ENCODE data around the gene SLC6A6.

SLC6A6 gene

DNA sequence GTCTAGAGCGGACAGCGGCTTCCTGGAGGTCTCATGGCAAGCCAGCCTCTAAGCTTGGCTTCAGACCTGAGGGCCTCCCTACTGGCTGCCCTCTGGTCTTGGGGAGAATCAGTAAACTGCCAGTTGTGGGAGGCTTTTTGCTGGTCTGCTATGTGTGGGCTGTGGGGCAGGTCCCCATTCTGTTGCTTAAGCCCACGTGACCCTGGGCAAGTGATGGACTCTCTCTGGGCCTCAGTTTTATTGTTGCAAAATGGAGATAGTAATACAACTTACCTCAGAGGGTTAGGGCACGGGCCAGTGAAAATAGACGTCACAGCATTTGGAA is 61.7 kb downstream of the SLC6A6 start:
- no peak for DNase-seq (ENCODE audit: extremely low read depth in 1 of 2, low read depth in 1 of 2)

DNA sequence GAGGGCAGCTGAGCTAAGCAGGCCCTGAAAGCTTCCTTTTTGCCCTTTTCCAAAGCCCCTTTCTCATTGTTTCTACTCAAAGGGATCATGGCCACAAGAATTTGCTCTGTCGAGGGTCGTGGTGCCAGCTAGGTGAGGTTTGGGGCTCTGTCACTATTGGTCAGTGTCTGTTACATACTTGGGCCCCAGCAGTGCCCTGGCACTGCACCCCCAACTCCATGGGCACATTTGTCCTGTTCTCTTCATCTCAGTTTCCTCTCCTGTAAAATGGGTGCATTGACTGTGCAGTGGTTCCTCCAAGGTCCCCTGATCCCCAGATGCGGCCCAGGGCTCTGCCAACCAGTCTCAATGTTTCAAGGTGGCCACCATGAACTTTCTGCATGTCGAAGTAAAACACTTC is 62.1 kb downstream of the SLC6A6 start:
- DNase-seq (ENCODE audit: extremely low read depth in 1 of 2, low read depth in 1 of 2): no peak

DNA sequence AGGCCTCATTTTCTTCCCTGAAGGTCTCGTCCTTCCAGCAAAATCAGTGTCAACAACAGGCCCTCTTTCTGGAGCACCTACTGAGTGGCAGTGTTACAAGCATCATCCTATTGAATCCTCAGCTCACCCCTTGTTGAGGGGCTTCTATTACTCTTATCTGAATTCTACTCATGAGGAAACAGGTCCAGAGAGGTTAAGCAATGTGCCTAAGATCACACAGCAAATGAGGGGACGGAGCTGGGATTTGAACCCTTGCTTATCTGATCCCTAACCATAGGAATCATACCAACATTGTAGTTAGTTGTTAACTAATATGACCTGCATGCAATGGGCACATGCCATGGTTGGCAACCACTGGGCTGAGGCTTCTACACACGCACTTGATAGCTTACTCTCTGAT is 63.0 kb downstream of the SLC6A6 start:
- no peak for DNase-seq (ENCODE audit: extremely low read depth in 1 of 2, low read depth in 1 of 2)

DNA sequence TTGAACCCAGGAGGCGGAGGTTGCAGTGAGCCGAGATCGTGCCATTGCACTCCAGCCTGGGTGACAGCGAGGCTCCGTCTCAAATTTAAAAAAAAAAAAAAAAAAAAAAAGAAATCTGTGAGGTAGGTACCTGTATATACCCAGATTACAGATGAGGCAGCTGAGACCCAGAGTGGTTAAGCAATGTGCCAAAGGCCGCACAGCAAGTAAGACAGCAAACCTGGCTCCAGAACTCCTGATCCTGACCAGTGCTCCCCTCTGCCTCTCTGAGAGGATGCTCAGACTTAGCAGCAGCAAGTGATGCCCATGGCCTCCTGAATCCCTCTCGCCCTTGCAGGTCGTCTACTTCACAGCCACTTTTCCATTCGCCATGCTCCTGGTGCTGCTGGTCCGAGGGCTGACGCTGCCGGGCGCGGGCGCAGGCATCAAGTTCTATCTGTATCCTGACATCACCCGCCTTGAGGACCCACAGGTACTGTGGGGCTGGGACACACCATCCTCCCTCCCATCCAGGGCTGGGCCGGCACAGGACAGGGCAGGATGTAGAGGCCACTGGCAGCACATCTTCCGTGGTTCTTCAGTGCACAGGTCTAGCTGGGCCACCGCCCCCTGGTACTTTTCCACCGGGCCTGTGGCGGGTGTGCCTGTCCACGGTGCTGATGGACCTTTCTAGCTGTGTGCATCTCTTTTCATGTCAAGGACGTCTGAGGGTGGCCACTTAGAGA is 63.9 kb downstream of the SLC6A6 start:
- DNase-seq (ENCODE audit: extremely low read depth in 1 of 2, low read depth in 1 of 2): no peak

DNA sequence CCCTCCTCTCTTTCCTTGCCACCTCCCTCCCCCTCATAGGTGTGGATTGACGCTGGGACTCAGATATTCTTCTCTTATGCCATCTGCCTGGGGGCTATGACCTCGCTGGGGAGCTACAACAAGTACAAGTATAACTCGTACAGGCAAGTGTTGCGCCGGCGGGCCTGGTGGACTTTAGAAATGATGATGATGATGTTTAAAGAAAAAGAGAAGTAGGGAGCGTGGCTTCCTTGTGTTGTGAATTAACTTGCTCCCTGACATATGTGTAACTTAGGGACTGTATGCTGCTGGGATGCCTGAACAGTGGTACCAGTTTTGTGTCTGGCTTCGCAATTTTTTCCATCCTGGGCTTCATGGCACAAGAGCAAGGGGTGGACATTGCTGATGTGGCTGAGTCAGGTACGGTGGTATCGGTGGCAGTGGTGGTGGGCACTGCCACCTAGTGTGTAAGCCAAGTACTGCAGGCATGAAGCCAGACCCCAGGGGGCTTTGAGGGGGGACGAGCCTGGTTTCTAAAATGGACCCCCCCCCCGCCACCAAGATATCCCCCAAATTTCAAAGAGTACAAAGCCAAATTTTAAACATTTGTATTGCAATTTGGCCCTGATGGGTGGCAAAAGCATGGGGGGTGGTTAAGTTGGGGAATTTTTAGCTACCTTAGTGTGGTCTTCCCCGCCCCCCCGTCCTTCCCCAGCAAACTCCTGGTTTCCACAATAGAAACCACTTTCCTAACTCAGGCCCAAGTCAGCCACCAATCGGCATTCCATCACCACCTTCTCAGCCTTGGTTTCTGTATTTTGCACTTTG is 65.6 kb downstream of the SLC6A6 start:
- DNase-seq (ENCODE audit: extremely low read depth in 1 of 2, low read depth in 1 of 2): no peak

DNA sequence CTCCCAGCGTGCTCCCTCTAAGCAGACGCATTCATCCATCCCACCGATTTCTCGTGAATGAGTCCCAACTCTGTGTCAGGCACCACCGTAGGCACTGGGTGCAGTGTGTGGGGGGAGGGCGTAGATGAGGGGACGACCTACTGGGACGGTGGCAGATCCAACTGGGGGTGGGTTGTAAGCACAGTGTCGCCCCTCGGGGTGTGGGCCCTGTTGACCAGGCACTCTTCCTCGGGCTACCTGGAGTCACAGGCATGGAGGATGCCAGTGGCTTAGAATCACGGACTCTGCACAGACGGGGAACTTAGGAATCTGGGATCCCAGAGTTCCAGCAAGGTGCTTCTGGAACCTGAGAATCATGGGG is 66.2 kb downstream of the SLC6A6 start:
- DNase-seq (ENCODE audit: extremely low read depth in 1 of 2, low read depth in 1 of 2): no peak

DNA sequence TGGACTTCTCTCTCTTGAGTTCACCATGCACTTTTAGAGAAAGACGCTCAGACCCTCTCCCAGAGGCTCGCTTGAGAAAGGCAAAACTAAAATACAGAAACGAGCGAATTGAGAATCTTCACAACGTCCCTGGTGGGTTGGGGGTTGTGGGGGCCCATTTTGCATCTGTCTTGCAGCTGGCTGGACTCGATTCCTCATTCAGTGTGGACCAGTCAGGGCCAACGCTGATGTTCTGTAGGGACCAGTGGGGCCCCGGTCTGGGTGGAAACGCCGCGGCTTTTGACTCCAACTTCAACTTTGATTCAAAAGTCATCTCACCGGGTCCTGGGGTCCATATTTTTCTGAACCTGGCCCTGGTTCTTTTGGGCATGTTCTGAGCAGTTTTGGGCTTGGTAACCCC is 68.1 kb downstream of the SLC6A6 start:
- no peak for DNase-seq (ENCODE audit: extremely low read depth in 1 of 2, low read depth in 1 of 2)

DNA sequence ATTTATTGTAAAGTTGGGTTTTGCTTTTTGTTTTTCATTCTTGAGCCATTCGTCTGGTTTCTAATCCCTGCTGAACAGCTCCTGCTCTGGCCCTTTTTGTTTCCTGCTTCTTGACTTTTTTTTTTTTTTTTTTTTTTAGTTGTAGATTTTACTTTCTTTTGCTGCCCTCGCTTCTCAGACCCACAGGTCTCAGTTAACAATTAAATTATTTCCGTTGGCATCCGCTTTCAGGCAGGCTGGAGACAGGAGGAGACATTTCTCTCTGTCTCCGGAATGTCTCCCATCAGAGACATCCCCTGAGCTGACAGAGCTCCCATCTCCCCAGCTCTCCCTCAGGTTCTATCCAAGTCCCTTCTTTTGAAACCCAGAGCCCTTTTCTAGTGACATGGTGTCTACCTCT is 68.6 kb downstream of the SLC6A6 start:
- no peak for DNase-seq (ENCODE audit: extremely low read depth in 1 of 2, low read depth in 1 of 2)

DNA sequence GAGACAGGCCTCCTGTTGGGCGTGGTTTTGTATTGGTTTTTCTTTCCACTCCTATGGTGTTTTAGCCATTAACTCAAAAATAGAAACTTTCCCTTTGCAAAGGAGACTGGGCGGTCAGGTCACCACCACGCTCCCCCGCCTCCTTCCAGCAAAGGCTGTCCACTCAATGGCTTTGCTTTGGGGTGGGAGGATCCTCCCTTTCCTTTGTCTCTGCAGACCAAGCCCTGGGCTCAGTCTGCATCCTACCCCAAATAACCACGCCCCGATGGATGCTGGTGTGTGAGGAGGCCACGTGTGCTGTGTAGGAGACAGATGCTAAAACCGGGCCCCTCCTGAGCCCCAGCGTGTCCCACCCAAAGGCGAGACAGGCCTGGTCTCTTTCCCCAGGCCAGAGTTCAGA is 69.3 kb downstream of the SLC6A6 start:
- DNase-seq (ENCODE audit: extremely low read depth in 1 of 2, low read depth in 1 of 2): no peak

DNA sequence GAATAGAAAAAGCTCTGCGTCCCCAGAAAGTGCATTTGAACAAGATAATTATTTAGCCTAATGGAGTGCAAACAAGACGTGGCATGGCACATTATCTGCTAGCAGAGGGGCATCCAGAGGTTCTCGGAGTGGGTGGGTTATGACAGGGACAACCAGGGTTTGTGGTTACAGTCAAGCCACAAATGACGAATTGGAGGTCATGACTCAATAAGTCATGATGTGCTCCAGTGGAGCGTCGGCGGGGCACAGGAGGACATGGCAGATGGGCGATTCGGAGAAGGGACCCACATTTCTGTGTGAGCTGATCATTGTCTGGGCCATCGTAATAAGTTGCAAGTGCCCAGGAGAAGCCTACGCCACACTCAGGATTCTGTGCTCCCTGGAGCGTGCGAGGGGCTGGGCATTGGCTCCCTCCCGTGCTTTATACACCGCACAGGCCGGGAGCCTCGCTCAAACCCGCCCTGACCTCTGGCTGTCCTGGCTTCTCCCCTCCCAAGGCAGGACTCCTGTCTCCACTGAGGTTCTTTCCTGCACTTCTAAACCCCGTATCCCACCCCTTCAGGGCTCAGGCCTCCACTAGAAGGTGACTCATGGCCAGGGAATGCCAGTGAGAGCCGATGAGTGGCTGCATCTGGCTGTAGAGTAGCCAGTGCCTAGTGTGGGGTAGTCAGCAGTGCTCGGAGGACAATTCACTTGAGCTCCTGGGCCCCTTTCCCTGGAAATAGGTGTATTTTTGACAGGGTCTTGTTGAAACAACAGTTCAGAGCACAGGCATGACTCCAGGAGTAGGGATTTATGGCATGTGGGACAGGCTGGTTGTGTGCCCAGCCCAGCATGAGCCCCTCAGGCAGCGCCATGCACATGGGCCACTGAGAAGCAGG is 70.3 kb downstream of the SLC6A6 start:
- DNase-seq (ENCODE audit: extremely low read depth in 1 of 2, low read depth in 1 of 2): peak in 1 of 2 donors; percentile 31

DNA sequence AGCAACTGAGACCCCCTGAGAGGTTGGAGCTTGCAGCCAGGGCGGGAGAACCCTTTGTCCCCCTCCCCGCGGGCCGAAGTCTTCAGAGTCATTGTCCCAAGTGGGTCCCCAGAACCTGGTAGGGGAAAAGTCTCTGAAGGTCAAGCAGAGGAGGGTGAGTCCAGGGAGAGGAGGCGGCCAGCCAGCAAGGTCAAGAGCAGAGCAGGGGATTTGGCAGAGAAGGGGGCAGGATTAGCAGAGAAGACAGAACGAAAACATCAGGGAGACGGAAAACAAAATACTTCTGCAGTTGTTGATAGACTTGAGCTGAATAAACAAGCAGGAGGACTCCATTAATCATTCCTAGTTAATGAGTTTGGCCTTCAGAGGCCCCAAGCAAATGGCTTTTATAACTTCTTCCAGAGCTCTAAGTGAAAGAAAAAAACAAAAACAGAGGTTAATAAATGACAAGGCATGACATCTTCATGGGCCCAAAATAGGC is 71.0 kb downstream of the SLC6A6 start:
- DNase-seq (ENCODE audit: extremely low read depth in 1 of 2, low read depth in 1 of 2): no peak

DNA sequence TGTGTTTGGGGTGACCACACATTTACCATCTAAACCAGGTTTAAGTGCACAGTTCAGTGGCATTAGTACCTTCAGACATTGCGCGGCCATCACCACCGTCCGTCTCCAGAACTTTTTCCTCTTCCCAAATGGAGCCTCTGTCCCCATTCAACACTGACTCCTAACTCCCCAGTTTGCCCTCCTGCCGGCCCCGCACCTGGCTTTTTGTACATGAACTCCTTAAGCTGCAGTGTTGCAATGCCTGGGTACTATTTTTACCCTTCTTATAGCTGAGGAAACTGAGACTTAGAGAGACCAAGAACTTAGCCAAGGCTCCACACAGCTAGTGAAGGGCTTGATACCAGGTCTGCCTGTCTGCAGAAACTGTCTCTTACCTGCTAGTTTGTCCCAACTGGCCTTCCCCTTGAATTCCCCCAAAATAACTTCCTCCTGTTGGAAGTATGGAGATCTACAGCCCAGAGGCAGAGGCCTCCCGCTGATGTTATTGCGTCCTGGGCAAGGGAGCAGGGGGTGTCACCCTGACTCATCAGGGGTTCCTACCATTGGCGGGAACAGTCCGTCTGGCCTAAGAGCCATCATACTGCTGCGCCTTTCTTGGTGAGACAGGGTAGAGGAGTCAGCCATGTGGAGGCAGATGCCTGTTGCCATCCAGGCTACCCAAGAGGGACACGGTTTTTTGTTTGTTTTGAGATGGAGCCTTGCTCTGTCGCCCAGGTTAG is 72.1 kb downstream of the SLC6A6 start:
- no peak for DNase-seq (ENCODE audit: extremely low read depth in 1 of 2, low read depth in 1 of 2)

DNA sequence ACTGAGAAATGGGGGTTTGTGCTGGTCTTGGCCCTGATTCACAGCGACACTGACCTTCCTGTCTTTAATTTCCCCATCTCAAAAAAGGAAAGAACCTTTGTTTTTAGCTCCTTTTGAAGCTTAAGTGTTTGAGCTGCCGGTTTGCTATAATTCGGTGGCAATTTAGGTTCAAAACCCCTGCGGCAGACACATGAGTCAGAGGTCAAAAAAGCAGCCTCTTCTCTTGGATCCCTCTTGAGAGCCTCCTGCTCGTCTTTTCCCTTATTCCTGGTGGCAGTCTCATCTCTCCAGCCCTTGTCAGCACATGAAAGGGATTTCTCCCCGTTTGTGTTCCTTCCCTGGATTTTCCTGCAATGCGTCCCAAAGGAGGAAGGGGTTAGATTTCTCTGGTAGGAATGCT is 73.2 kb downstream of the SLC6A6 start:
- DNase-seq (ENCODE audit: extremely low read depth in 1 of 2, low read depth in 1 of 2): no peak

DNA sequence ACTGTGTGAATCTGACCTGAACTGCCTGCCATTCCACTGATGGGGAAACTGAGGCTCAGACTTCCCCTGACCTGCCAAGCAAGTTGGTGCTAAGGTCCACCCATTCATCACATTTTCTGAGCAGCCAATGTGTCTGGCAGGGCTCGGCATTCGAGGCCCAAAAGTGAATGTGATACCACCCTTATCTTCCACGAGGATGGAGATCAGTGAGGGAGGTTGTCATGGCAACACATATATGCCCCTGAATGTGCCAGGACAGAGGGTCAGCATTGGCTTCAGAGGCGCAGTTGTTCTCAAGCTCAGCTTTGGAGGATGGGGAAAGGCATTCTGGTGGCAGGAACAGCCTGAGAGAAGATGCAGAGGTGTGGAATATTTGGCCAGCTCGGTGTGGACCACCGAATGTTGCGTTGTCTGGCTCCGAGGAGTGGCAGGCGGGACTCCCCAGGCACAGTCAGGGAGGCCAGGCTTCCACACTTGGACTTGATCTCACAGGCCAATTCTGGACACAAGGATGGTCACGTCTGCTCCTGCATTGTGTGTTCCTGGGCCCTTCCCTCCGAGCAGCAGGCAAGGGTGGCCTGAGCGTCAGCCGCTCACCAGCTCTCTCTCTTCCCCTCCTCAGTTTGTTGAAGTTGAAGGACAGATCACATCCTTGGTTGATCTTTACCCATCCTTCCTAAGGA is 74.3 kb downstream of the SLC6A6 start:
- no peak for DNase-seq (ENCODE audit: extremely low read depth in 1 of 2, low read depth in 1 of 2)

DNA sequence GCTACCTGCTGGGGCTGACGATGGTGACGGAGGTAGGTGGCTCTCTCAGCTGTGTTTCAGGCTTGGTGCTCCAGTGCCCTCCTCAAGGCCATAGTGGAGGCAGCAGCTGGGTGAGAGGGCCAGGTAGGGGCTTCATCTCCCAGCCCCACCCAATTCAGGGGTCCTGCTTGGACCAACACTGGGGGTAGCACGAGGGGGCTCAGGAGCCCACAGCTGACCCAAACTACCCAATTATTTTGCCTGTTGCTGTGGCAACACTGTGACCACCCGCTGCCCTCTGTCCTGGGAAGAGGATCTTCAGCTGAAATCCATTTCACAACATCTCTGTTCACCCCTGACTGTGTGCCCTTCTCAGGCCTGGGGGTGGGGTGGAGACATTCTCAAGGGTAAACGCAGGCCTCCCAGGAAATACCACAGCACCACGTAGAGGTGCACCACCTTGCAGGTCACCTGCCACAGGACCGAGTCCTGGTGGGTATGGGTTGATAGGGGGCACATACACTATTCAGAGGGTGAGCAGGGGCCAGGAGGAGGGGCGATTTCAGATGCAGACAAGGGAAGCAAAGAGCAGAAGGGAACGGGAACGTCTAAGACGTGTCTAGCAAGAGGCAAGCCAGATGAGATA is 75.0 kb downstream of the SLC6A6 start:
- DNase-seq (ENCODE audit: extremely low read depth in 1 of 2, low read depth in 1 of 2): no peak

DNA sequence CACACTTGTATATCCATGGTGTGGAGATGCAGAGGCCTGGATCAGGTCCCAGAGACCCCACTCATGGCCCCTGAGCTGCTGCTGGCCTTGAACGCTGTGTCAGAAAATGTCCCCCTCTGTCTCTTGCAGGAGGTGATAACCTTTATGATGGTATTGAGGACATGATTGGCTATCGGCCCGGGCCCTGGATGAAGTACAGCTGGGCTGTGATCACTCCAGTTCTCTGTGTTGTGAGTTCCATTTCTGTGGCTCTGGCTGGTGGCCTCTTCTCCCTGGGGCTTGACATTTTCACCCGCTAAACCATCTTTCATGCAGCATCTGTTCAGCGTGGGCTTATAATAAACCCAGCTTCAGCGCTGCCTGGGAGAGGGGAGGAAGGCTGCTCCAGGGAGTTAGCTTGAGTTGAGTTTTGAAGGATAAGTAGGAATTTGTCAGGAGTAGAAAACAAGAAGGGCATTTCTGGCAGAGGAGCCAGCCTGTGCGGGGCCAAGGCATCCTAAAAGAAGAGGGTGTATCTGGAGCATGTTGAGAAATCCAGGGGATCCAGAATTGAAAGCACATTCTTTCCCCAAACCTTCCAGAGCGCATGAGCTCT is 76.6 kb downstream of the SLC6A6 start:
- no peak for DNase-seq (ENCODE audit: extremely low read depth in 1 of 2, low read depth in 1 of 2)

DNA sequence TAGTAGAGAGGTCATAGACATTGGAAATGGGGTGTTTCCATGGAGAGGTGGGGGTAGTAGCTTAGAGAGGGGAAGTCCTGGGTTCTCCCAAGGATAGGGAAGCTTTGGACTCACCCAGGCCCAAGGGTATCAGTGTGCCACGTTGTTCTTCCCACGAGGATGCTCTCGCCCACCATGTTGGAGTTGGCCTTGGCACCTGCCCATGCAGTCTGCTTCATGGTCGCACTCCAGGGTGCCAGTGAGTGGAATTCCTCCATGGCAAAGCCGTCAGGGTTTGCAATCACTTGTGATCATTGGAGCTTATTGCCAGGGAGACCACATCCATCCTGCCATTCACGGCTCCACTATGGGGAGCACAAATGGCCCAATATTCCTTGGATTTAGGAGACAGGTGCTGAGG is 77.2 kb downstream of the SLC6A6 start:
- DNase-seq (ENCODE audit: extremely low read depth in 1 of 2, low read depth in 1 of 2): no peak

DNA sequence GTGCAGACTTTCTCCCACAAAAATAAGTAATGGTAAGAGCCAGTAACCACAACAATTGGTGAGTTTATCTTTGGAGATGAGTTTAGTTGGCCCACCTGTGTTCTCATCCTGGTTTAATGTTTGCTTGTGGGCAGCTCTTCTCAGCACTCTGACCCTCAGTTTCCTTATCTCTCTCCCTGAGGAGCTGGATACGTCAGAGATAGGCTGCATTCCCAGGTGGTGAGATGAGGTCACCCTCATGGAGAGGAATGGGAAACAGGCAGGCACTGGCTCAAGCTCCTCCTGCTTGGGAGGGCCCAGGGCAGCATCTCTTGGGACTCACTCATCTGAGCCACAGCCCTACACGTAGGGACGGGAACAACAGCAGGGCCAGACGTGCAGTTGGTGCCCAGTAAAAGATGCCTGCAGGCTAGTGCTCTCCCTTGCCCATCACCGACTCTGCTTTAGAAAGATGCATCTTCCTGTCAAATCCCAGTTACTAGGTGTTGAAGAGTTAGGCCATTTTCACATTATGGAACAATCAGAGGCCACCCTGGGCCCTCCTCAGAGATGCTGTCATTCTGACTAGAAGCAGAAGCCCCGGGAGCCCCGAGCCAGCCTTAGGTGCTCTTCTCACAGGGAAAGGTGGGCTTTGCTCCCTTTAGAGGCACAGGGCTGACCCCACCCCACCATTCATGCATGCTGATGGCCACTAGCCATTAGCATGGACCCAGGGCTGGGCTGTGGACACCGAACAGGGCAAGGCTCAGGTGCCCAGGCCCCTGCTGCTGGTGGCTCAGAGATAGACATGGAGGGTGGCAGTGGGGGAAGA is 78.0 kb downstream of the SLC6A6 start:
- DNase-seq (ENCODE audit: extremely low read depth in 1 of 2, low read depth in 1 of 2): no peak

All from stimulated activated CD8-positive, alpha-beta memory T cell treated with anti-CD3 and anti-CD28 coated beads, Interleukin-7, amount 100 ng/mL, for 48 hours (primary cell).